Trophoblast cell (in vitro differentiated cells and primary cell): ENCODE results near the gene DDIT4.

ENCODE experiments used
- DNase-seq, 2 donors: peaks; one replicate each; pipeline ENCODE4 v3.0.0-alpha.2; 2016
- H2AFZ ChIP-seq: 2 replicates; pipeline ENCODE4 v1.6.1; 2013; ENCODE audit warnings: low read length, moderate library complexity, mild to moderate bottlenecking; ENCODE audit not compliant: insufficient read depth, poor library complexity
- H2AK5ac ChIP-seq: 2 replicates; pipeline ENCODE4 v1.6.1; 2013; ENCODE audit warnings: mild to moderate bottlenecking, low read length
- H2BK120ac ChIP-seq: 2 replicates; pipeline ENCODE4 v1.6.1; 2013; ENCODE audit warnings: low read length, mild to moderate bottlenecking, moderate library complexity; ENCODE audit not compliant: insufficient read depth, poor library complexity
- H2BK12ac ChIP-seq: 2 replicates; pipeline ENCODE4 v1.6.1; 2013; ENCODE audit warnings: mild to moderate bottlenecking, low read length, moderate library complexity
- H2BK5ac ChIP-seq: 2 replicates; pipeline ENCODE4 v1.6.1; 2013; ENCODE audit warnings: low read length, low read depth, moderate library complexity, mild to moderate bottlenecking; ENCODE audit not compliant: poor library complexity
- H3K14ac ChIP-seq: 2 replicates; pipeline ENCODE4 v1.6.1; 2013; ENCODE audit warnings: mild to moderate bottlenecking, low read length
- H3K18ac ChIP-seq: 2 replicates; pipeline ENCODE4 v1.6.1; 2013; ENCODE audit warnings: mild to moderate bottlenecking, low read length
- H3K23ac ChIP-seq: 2 replicates; pipeline ENCODE4 v1.6.1; 2013; ENCODE audit warnings: low read length
- H3K27ac ChIP-seq: 2 replicates; pipeline ENCODE4 v1.5.1; 2013; ENCODE audit warnings: low read depth, mild to moderate bottlenecking, inconsistent platforms, low read length, moderate library complexity
- H3K27me3 ChIP-seq: 2 replicates; pipeline ENCODE4 v1.6.1; 2013; ENCODE audit warnings: inconsistent platforms, mild to moderate bottlenecking, low read length, moderate library complexity; ENCODE audit not compliant: insufficient read depth
- H3K36me3 ChIP-seq, 2 experiments: 1 replicate in 1 of 2; 2 replicates in 1 of 2; pipeline ENCODE4 v1.6.1; 2013; ENCODE audit warnings: low read length in 2 of 2, mild to moderate bottlenecking in 2 of 2, moderate library complexity in 1 of 2; ENCODE audit not compliant: insufficient read depth in 2 of 2, control insufficient read depth in 1 of 2
- H3K4ac ChIP-seq: 2 replicates; pipeline ENCODE4 v1.6.1; 2013; ENCODE audit warnings: low read depth, mild to moderate bottlenecking, low read length, moderate library complexity
- H3K4me1 ChIP-seq, 2 experiments: 1 replicate in 1 of 2; 2 replicates in 1 of 2; pipeline ENCODE4 v1.6.1; 2013; ENCODE audit warnings: low read length in 2 of 2, mild to moderate bottlenecking in 2 of 2, moderate library complexity in 1 of 2; ENCODE audit not compliant: insufficient read depth in 2 of 2, control insufficient read depth in 1 of 2
- H3K4me2 ChIP-seq: 2 replicates; pipeline ENCODE4 v1.6.1; 2013; ENCODE audit warnings: inconsistent platforms, mild to moderate bottlenecking, low read length, moderate library complexity
- H3K4me3 ChIP-seq: 2 replicates; pipeline ENCODE4 v1.5.1; 2013; ENCODE audit warnings: mild to moderate bottlenecking, low read depth, low read length, inconsistent platforms
- H3K79me1 ChIP-seq: one replicate; pipeline ENCODE4 v1.6.1; 2013; ENCODE audit warnings: low read length
- H3K79me2 ChIP-seq: 2 replicates; pipeline ENCODE4 v1.6.1; 2013; ENCODE audit warnings: low read length, mild to moderate bottlenecking; ENCODE audit not compliant: control insufficient read depth, insufficient read depth, poor library complexity
- H3K9ac ChIP-seq: 2 replicates; pipeline ENCODE4 v1.6.1; 2013; ENCODE audit warnings: mild to moderate bottlenecking, low read length
- H3K9me3 ChIP-seq: 2 replicates; pipeline ENCODE4 v1.6.1; 2013; ENCODE audit warnings: low read depth, mild to moderate bottlenecking, control low read depth, inconsistent platforms, low read length; ENCODE audit not compliant: insufficient read depth
- H4K12ac ChIP-seq: 2 replicates; pipeline ENCODE4 v1.6.1; 2013; ENCODE audit warnings: low read depth, mild to moderate bottlenecking, low read length, moderate library complexity
- H4K8ac ChIP-seq: 2 replicates; pipeline ENCODE4 v1.6.1; 2013; ENCODE audit warnings: low read depth, mild to moderate bottlenecking, low read length, moderate library complexity
- H4K91ac ChIP-seq: one replicate; pipeline ENCODE4 v1.6.1; 2013; ENCODE audit warnings: low read depth, mild to moderate bottlenecking, low read length, moderate library complexity
- WGBS: extraction: QIAGEN DNeasy Blood & Tissue Kit; methylation state at CpG from one replicate; pipeline ENCODE4 v1.1.7; 2013; ENCODE audit warnings: missing lambda C conversion rate; ENCODE audit not compliant: insufficient read length, insufficient coverage; ENCODE audit errors: extremely low coverage; 5-methylcytosine and 5-hydroxymethylcytosine counted together

The DDIT4 gene

GRCh38 chr10:72310636-72311035 is 36.9 kb downstream of the DDIT4 start:
- peak in 1 of 2 donors; percentile 53 for DNase-seq
- Histone ChIP-seq H4K8ac (peak overlapping the region; percentile 26), H2AFZ (peak overlapping the region; percentile 17), H3K9me3 (no peaks in the 10 kb centered on the region), H3K9ac (no peak overlapping the region), H3K18ac (peak overlapping the region; percentile 81), H3K27ac (peak overlapping the region; percentile 47), H3K4me3 (no peak overlapping the region), H3K27me3 (no peaks in the 10 kb centered on the region), H2BK120ac (peak overlapping the region; percentile 74), H3K23ac (no peak overlapping the region), H3K14ac (peak overlapping the region; percentile 79), H2BK12ac (peak overlapping the region; percentile 94), H3K79me1 (peaks cover 19% of the 10 kb centered on the region), H2AK5ac (peak overlapping the region; percentile 79), H4K91ac (peak overlapping the region; percentile 79), H3K79me2 (peaks cover 3% of the 10 kb centered on the region), H3K4ac (peak overlapping the region; percentile 24), H3K4me2 (peak overlapping the region; percentile 20), H2BK5ac (peak overlapping the region; percentile 36), H4K12ac (no peak overlapping the region), H3K4me1 (peaks cover 21 to 33% of the 10 kb centered on the region in 2 experiments), H3K36me3 (no peaks in the 10 kb centered on the region)
- no CpG with 5 or more reads among the region's 4 CpGs for WGBS

GRCh38 chr10:72311667-72312066 is 37.9 kb downstream of the DDIT4 start:
- no peak overlapping the region for H3K4ac ChIP-seq
- H3K27ac ChIP-seq = no peak overlapping the region
- H2AK5ac ChIP-seq = no peak overlapping the region
- no peak overlapping the region for H3K9ac ChIP-seq
- no peak overlapping the region for H2AFZ ChIP-seq
- H3K4me2 ChIP-seq = no peak overlapping the region
- peaks cover 19% of the 10 kb centered on the region for H3K79me1 ChIP-seq
- H3K18ac ChIP-seq = no peak overlapping the region
- H2BK5ac ChIP-seq = no peak overlapping the region
- no peak overlapping the region for H2BK12ac ChIP-seq
- no peak overlapping the region for H4K8ac ChIP-seq
- H3K14ac ChIP-seq = no peak overlapping the region
- DNase-seq = peak in 1 of 2 donors; percentile 53
- H3K9me3 ChIP-seq = no peaks in the 10 kb centered on the region
- H2BK120ac ChIP-seq = no peak overlapping the region
- H3K4me1 ChIP-seq = peaks cover 24 to 38% of the 10 kb centered on the region in 2 experiments
- no CpG with 5 or more reads among the region's 7 CpGs for WGBS
- no peaks in the 10 kb centered on the region for H3K27me3 ChIP-seq
- H4K12ac ChIP-seq = no peak overlapping the region
- no peaks in the 10 kb centered on the region for H3K36me3 ChIP-seq
- no peak overlapping the region for H4K91ac ChIP-seq
- H3K79me2 ChIP-seq = peaks cover 3% of the 10 kb centered on the region
- H3K23ac ChIP-seq = no peak overlapping the region
- no peak overlapping the region for H3K4me3 ChIP-seq

- Histone ChIP-seq H3K79me1 (peaks cover 19% of the 10 kb centered on the region), H3K27me3 (no peaks in the 10 kb centered on the region), H2BK120ac (no peak overlapping the region), H4K8ac (no peak overlapping the region), H3K27ac (no peak overlapping the region), H2AK5ac (no peak overlapping the region), H3K4me3 (no peak overlapping the region), H3K23ac (no peak overlapping the region), H3K36me3 (no peaks in the 10 kb centered on the region), H4K12ac (no peak overlapping the region), H3K4ac (no peak overlapping the region), H2BK12ac (no peak overlapping the region), H3K79me2 (peaks cover 3% of the 10 kb centered on the region), H2AFZ (no peak overlapping the region), H3K4me1 (peaks cover 24 to 41% of the 10 kb centered on the region in 2 experiments), H3K14ac (no peak overlapping the region), H3K18ac (no peak overlapping the region), H2BK5ac (no peak overlapping the region), H3K9ac (no peak overlapping the region), H3K9me3 (no peaks in the 10 kb centered on the region), H4K91ac (no peak overlapping the region), H3K4me2 (no peak overlapping the region)
- DNase-seq = no peak
- WGBS = no CpG with 5 or more reads among the region's 8 CpGs
These were observed 39.2 kb downstream of the DDIT4 start for GRCh38 chr10:72312865-72313391.

- Histone ChIP-seq H3K4me1 (peaks cover 27 to 44% of the 10 kb centered on the region in 2 experiments), H3K9ac (no peak overlapping the region), H4K91ac (peak overlapping the region; percentile 74), H3K4ac (no peak overlapping the region), H3K18ac (no peak overlapping the region), H3K79me2 (peaks cover 3% of the 10 kb centered on the region), H3K27ac (no peak overlapping the region), H3K23ac (no peak overlapping the region), H3K27me3 (no peaks in the 10 kb centered on the region), H3K4me2 (no peak overlapping the region), H3K14ac (no peak overlapping the region), H2BK120ac (no peak overlapping the region), H4K12ac (no peak overlapping the region), H2BK12ac (peak overlapping the region; percentile 73), H3K36me3 (no peaks in the 10 kb centered on the region), H3K9me3 (no peaks in the 10 kb centered on the region), H3K4me3 (no peak overlapping the region), H2AK5ac (peak overlapping the region; percentile 82), H2BK5ac (no peak overlapping the region), H2AFZ (no peak overlapping the region), H4K8ac (no peak overlapping the region), H3K79me1 (peaks cover 29% of the 10 kb centered on the region)
- DNase-seq = no peak
- no CpG with 5 or more reads among the region's 7 CpGs for WGBS
These were observed 40.5 kb downstream of the DDIT4 start for GRCh38 chr10:72314263-72314662.
